AG09309 (cell line): ENCODE data around the gene SPATA12.

Experiments
- DNase-seq: peaks from one replicate; pipeline ENCODE4 v3.0.0-alpha.2; 2010; ENCODE audit warnings: low read depth
- H3K4me3 ChIP-seq: 2 replicates; pipeline ENCODE4 v1.5.1; 2011; ENCODE audit warnings: mild to moderate bottlenecking, low read depth, low read length, moderate library complexity; ENCODE audit not compliant: control insufficient read depth
- TF ChIP-seq, protein P1 (sequence below): IDR thresholded peaks from 2 replicates; pipeline ENCODE4 v1.5.1; 2011; ENCODE audit warnings: mild to moderate bottlenecking, low read depth, low read length, inconsistent platforms; ENCODE audit not compliant: insufficient read depth, control insufficient read depth; ENCODE audit errors: missing control alignments

Gene SPATA12

DNA sequence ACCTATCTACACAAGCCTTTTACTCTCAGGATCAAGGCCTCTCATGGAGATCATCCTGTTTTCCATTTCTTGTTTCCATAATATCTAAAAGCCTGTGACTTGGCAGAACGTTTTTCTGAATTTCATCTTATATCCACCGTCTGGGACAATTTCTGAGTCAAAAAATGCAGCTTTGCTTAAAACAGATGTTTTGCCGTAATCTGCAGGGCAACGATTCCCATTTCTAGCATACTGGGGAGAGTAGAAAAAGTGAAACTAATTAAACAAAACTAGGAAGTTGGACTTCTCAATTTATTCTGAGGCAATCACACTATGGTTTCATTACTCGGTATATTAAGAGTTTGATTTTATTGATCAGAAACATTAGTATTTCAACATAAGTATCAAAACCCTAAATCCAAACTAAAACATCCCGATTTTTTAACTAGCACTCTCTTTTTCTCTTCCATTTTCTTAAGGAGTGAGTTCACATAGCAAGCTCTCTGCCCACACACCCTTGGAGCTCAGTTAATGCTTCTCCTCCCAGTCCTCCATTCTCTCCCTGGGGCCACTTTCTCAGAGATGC, 33.6 kb downstream of the SPATA12 start:
- no peak for DNase-seq
- TF ChIP-seq, protein P1, sequence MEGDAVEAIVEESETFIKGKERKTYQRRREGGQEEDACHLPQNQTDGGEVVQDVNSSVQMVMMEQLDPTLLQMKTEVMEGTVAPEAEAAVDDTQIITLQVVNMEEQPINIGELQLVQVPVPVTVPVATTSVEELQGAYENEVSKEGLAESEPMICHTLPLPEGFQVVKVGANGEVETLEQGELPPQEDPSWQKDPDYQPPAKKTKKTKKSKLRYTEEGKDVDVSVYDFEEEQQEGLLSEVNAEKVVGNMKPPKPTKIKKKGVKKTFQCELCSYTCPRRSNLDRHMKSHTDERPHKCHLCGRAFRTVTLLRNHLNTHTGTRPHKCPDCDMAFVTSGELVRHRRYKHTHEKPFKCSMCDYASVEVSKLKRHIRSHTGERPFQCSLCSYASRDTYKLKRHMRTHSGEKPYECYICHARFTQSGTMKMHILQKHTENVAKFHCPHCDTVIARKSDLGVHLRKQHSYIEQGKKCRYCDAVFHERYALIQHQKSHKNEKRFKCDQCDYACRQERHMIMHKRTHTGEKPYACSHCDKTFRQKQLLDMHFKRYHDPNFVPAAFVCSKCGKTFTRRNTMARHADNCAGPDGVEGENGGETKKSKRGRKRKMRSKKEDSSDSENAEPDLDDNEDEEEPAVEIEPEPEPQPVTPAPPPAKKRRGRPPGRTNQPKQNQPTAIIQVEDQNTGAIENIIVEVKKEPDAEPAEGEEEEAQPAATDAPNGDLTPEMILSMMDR: no peak
- H3K4me3 ChIP-seq: no peak overlapping the region

DNA sequence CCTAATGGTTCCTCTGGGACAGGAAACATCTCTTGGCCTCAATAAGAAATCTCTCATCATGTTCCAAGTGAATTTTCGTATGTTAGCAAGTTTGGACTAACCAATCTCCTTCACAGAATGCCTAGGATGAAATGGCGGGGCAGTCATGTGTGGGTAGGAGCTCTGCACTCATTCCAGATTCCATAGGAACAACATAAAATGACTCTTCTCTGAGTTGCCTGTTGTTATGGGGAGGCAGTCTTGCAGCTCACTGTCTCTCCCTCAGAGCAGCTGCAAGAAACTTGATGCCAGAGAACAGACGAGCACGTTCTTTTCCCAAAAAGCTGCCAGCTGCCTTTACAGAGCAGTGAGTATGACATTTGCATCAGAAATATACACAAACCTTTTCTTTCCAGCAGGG, 34.1 kb downstream of the SPATA12 start:
- H3K4me3 ChIP-seq: no peak overlapping the region
- peak; percentile 8 for DNase-seq
- TF ChIP-seq, protein P1: no peak

DNA sequence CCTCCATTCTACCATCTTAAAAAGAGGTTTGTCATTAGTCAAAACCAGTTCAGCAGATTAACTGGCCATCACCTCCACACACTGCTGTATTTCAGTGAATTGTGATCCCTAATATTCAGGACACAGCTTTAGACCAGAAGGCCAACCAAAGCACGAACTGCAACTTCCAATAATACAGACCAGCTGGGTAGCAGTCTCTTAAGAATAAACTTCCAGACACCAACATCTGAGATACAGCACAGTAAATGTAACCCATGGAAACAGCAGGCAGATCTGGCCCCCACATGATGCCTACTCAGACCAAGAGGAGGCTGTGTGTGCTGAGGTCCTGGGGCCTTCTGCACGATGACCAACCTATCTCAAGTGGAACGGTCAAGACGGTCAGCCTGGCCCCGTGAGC, 34.9 kb downstream of the SPATA12 start:
- no peak for DNase-seq
- no peak overlapping the region for H3K4me3 ChIP-seq
- TF ChIP-seq, protein P1: no peak

DNA sequence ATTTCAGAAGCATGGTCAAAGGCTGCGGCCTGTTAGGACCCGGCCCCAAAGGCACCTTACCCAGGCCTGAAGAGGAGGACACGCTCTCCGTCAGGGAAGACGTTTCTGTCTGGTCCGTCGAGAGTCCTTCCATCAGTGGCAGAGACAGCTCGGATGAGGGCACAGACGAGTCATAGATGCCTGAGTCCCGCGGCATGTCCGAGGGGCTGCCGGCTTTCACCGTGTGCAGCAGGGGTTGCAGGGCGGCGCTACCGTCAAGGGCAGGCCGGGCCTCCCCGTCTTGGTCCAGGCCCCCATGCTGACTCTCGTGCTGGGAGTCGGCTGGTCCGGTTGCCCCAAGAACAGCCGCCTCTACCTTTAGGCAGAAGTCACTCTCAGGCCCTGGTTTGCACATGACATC, 37.1 kb downstream of the SPATA12 start:
- DNase-seq: no peak
- TF ChIP-seq, protein P1: no peak
- H3K4me3 ChIP-seq: no peak overlapping the region

DNA sequence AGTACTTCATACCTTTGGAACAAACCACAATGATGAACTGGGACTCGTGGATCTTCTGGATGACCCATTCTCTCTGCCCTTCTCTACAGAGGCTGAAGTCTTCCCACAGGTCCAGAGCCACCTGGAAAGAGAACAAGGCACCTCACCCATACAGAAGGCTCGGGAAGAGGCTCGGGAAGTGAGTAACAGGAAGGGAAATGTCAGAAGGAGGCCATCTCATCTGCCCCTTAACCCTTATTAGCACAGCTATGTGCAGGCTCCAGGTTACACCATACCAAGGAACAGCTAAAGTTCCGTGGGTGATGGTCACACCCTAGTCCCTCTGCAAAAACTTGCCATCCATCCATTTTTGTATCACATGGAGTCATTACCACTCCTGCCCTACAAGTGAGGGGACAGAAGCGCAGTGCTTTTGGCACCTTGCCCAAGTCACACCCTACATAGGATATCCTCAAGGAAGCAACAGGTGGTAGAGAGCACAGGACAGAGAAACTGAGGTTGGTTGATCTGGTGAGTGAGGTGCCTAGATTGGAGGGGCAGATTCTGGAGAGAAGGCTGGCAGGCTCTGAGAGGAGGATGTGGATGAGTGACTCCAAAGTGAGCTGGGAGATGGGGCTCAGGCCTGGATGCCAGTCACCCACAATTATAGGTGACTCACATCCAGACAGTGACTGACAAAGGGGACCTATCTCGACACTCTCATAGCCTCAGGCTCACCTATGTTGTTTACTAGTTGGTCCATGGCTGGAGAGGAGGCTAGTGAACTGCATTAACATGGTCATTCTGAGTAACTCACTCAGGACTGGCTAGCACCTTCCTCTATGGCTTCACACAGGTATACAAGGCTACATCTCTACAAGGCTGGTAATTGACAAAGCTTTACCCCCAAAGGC, 38.2 kb downstream of the SPATA12 start:
- TF ChIP-seq, protein P1: no peak
- H3K4me3 ChIP-seq: no peak overlapping the region
- no peak for DNase-seq

DNA sequence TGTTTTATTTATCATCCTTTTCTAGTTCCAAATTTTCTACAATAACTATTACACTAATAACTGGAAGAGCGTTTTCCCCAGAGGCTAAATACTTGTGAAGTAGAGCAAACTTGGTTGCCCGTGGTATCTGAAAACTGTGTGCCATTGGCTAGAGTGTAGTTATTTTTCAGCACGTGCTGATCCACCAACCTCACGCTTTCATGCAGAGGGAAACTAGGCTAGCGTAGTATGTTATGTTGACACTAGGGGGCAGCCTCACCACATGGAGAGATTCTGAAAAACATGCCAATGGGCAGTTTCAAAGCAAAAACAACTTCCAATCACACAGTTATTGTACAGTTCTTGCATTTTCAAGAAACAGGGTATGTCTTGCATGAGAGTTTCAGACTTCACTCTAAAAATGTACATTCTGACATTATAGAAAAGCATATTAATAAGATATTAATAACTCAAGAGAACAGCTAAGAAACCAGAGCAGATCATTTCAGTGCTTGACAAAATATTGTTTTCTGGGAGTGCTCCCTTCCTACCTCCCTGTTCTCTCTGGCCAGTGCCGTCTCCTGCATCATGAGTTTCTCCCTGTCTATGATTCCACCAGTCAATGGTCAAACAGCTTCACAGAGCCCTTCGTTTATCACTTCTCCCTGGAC, 39.7 kb downstream of the SPATA12 start:
- DNase-seq: peak; percentile 38
- H3K4me3 ChIP-seq: no peak overlapping the region
- TF ChIP-seq, protein P1: peak; percentile 86
